Endothelial cell of umbilical vein (primary cell): Measurements from ENCODE around the gene DPP6.
"Not testable (repeated sequence)": the region's sequence is repeated elsewhere in the genome, so short reads cannot be mapped to it uniquely, and the experiment has no call there.

Experiments used
- CTCF ChIP-seq, 2 donors: IDR thresholded peaks; 1 replicate in 1 of 2; 2 replicates in 1 of 2; pipeline ENCODE4 v1.5.1; 2011; ENCODE audit warnings: low read length in 2 of 2, mild to moderate bottlenecking in 2 of 2, moderate library complexity in 2 of 2, control low read depth in 1 of 2, inconsistent platforms in 1 of 2, low read depth in 1 of 2; ENCODE audit not compliant: insufficient read depth in 1 of 2; ENCODE audit errors: extremely low read depth in 1 of 2
- EZH2 ChIP-seq: IDR thresholded peaks from 2 replicates; pipeline ENCODE4 v1.6.1; 2012; ENCODE audit warnings: borderline replicate concordance, low read depth, mild to moderate bottlenecking, moderate library complexity, low read length, inconsistent platforms; ENCODE audit not compliant: severe bottlenecking
- FOS ChIP-seq: IDR thresholded peaks from 2 replicates; pipeline ENCODE4 v1.6.1; 2011; ENCODE audit warnings: mild to moderate bottlenecking, low read length, moderate library complexity, borderline replicate concordance; ENCODE audit not compliant: insufficient read depth
- GATA2 ChIP-seq: IDR thresholded peaks from 2 replicates; pipeline ENCODE4 v1.7.0; 2011; ENCODE audit warnings: low read depth, mild to moderate bottlenecking, moderate library complexity, mixed read lengths, low read length; ENCODE audit not compliant: insufficient read length, insufficient read depth
- MAX ChIP-seq: IDR thresholded peaks from 2 replicates; pipeline ENCODE4 v1.6.1; 2011; ENCODE audit not compliant: insufficient read depth, insufficient read length
- POLR2A ChIP-seq: IDR thresholded peaks from 2 replicates; pipeline ENCODE4 v1.6.1; 2012; ENCODE audit warnings: low read depth, mild to moderate bottlenecking, control low read depth, low read length
- POLR2AphosphoS5 ChIP-seq: IDR thresholded peaks from 2 replicates; pipeline ENCODE4 v1.6.1; 2012; ENCODE audit warnings: low read depth, mild to moderate bottlenecking, control low read depth, low read length, moderate library complexity; ENCODE audit not compliant: insufficient read depth

GRCh38 chr7:154113732-154114351 is 61.6 kb downstream of the DPP6 start:
- TF ChIP-seq MAX; POLR2A; CTCF (IDR thresholded peaks at IDR 0.05; ENCODE audit: extremely low read depth in 1 of 2, insufficient read depth in 1 of 2, low read depth in 1 of 2, low read length in 2 of 2); FOS; POLR2AphosphoS5; EZH2; GATA2: not testable (repeated sequence)
